Cardiac fibroblast (primary cell): ENCODE measurements around the gene DDIT4.

ENCODE experiments used
- DNase-seq, 2 donors: peaks; one replicate each; pipeline versions ENCODE4 v3.0.0 to v3.0.0-alpha.2; 2010; ENCODE audit warnings: low read depth in 2 of 2
- H3K4me3 ChIP-seq, 2 donors: replicated peaks in 1 of 2; 1 replicate in 1 of 2; 2 replicates in 1 of 2; pipeline ENCODE4 v1.5.1; 2011; ENCODE audit warnings: low read depth in 2 of 2, low read length in 2 of 2, mild to moderate bottlenecking in 2 of 2, moderate library complexity in 1 of 2
- TF ChIP-seq, protein P1 (sequence below): IDR thresholded peaks from one replicate; pipeline ENCODE4 v1.5.1; 2011; ENCODE audit warnings: low read depth, mild to moderate bottlenecking, low read length, inconsistent platforms

DDIT4 gene

GRCh38 chr10:72321248-72322029 is 47.7 kb downstream of the DDIT4 start:
- no peak for DNase-seq
- H3K4me3 ChIP-seq: peak overlapping the region in 1 of 2 donors; percentile 24
- TF ChIP-seq, protein P1, sequence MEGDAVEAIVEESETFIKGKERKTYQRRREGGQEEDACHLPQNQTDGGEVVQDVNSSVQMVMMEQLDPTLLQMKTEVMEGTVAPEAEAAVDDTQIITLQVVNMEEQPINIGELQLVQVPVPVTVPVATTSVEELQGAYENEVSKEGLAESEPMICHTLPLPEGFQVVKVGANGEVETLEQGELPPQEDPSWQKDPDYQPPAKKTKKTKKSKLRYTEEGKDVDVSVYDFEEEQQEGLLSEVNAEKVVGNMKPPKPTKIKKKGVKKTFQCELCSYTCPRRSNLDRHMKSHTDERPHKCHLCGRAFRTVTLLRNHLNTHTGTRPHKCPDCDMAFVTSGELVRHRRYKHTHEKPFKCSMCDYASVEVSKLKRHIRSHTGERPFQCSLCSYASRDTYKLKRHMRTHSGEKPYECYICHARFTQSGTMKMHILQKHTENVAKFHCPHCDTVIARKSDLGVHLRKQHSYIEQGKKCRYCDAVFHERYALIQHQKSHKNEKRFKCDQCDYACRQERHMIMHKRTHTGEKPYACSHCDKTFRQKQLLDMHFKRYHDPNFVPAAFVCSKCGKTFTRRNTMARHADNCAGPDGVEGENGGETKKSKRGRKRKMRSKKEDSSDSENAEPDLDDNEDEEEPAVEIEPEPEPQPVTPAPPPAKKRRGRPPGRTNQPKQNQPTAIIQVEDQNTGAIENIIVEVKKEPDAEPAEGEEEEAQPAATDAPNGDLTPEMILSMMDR: no peak

GRCh38 chr10:72322030-72322279 is 48.2 kb downstream of the DDIT4 start:
- TF ChIP-seq, protein P1: no peak
- DNase-seq: no peak
- no peak overlapping the region for H3K4me3 ChIP-seq

- no peak overlapping the region for H3K4me3 ChIP-seq
- TF ChIP-seq, protein P1: no peak
- peak in 1 of 2 donors; percentile 44 for DNase-seq
Measured at GRCh38 chr10:72322280-72323058, 48.7 kb downstream of the DDIT4 start.

GRCh38 chr10:72323108-72323749 is 49.5 kb downstream of the DDIT4 start:
- H3K4me3 ChIP-seq: no peak overlapping the region
- TF ChIP-seq, protein P1: no peak
- DNase-seq: no peak

DNA sequence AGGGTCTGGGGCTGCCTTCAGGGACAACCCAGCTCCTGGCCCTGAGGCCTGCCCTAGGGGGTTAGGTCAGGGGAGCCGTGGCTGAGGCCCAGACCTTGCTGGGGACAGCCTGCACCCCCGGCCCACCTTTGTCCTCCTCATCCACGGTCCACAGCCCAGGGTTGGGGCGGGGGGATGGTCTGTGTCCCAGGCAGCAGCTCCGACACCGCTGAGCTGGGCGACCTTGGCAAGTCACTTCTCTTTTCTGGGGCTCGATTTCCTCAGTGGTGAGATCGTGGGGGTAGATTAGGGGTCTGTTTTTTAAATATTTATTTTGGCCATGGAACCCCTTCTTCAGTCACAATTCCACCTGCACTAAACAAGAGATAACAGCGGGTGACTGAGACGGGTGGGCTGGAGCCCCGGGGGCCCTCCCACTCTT is 50.1 kb downstream of the DDIT4 start:
- TF ChIP-seq, protein P1: no peak
- no peak for DNase-seq
- H3K4me3 ChIP-seq: no peak overlapping the region
